SKM-1 (cell line): ENCODE results near the gene NBPF1.
"Not testable (repeated sequence)": the region's sequence is repeated elsewhere in the genome, so short reads cannot be mapped to it uniquely, and the experiment has no call there.

Experiments
- DNase-seq: peaks from one replicate; lab custom pipeline; 2025; ENCODE audit not compliant: unreplicated experiment; lab: John Stamatoyannopoulos, UW

NBPF1 gene

GRCh38 chr1:16519255-16519951, 94.0 kb downstream of the NBPF1 start:
- DNase-seq, result not testable (repeated sequence)

DNA sequence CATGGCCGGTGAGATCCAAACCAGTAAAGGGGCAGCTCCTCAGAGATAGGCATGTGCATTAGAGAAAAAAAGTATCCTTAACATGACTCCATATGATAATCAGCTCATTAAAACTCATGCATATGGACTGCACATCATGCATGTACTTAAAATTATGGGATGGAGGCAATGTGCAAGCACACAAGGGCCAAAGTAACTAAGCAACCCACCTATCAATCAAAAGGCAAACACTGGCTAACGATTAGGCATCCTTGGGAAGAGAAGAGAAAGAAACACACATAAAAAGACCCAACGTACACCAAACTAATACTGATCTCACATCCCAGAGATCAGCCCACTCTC, 94.5 kb downstream of the NBPF1 start:
- not testable (repeated sequence) for DNase-seq

DNA sequence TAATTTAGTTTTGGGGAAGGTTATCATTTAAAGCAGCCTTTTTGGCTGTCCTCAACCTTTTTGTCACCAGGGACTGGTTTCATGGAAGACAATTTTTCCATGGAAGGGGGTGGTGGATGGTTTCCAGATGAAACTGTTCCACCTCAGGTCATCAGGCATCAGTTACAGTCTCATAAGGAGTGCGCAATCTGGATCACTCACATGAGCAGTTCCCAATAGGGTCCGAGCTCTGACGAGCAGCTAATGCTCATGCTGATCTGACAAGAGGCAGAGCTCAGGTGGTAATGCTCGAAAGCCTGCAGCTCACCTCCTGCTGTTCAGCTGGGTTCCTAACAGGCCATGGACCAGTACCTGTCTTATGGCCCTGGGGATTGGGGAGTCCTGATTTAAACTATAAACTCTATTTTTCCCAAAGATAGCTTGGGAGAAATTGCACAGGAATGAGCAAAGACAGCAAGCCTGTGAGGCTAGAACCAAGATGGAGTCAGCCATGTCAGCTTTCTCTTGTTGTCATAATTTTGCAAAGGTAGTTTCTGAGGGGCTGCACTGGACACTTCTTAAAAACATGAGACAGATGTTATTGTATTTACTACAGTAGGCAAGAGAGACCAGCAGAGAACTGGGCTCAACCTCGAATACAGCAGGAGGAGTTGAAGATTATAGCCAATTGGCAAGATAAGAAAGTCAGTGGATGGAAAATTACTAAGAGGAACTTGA, 96.5 kb downstream of the NBPF1 start:
- not testable (repeated sequence) for DNase-seq

DNA sequence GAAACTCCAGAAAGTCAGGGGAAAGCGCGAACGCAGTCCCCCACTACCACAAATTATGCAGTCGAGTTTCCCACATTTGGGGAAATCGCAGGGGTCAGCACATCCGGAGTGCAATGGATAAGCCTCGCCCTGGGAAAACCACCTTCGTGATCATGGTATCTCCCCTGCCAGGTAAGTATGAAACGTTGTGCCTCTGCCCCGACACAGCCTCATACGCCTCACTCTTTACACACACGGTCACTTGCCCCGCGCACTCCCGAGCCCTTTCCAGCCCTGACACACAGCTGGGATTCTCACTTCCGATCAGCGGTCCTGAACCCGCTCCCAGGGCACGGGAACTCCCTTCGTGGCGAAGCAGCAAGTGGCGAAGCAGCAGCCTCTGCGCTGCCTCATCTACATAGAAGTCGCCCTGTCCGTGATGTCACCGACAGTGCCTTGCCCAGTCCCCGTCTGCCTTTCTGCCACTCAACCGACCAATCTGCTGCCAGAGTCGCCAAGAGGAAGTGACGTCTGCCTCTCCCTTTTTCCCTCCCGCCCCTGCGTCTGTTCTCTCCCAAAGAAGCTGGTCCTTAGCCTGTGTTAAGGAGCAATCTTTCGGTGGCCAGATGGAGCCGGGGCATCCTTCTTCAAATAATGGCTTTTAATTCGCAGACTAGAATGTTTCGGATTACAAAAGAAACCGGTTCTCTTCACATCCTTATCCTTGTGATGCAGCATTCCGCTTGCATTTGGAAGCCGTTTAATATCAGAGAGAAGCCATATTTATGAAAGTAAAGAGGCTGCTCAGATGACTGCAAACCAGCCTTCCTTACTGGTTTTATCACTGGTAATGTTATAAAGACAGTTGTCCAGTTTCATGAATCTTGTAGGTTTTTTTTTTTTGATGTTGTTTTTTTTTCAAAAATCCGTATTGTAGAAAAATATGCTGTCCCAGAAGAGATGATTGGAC, 99.0 kb downstream of the NBPF1 start, which contains the start of gene RNU1-1:
Gene RNU1-1 (minus strand): TSS at position 179 of the 949 bp plus-strand sequence.
- not testable (repeated sequence) for DNase-seq

DNA sequence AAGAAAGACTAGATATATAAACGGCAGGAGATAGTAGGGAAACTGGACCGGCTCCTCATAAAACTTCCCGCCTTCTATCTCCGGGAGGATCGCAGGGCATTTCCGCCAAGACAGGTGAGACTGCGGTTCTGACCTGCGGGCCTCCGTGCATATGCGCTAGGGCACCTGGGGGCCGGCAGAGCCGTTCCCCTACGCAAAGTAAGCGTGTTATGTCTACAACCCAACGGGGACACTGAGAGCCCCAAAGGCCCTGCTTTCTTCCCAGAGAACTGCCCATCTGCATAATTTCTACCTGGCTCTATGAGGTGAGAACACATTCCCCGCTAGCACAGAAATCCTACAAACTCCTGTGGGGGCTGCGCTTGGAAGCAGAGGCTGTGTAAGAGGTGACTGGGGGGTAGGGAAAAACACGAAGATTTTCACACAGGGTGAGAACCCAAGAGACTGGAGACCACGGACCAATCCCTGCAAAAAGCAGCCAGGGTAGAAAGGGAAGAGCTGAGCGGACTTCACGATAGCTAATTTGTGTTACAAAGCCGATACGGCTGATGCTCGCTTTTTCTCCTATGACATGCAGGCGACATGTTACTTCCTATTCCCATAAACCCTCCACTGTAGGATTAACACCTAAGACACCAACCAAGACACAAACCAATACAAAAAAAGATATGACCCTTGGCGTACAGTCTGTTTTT, 99.8 kb downstream of the NBPF1 start:
- peak; percentile 35 for DNase-seq

DNA sequence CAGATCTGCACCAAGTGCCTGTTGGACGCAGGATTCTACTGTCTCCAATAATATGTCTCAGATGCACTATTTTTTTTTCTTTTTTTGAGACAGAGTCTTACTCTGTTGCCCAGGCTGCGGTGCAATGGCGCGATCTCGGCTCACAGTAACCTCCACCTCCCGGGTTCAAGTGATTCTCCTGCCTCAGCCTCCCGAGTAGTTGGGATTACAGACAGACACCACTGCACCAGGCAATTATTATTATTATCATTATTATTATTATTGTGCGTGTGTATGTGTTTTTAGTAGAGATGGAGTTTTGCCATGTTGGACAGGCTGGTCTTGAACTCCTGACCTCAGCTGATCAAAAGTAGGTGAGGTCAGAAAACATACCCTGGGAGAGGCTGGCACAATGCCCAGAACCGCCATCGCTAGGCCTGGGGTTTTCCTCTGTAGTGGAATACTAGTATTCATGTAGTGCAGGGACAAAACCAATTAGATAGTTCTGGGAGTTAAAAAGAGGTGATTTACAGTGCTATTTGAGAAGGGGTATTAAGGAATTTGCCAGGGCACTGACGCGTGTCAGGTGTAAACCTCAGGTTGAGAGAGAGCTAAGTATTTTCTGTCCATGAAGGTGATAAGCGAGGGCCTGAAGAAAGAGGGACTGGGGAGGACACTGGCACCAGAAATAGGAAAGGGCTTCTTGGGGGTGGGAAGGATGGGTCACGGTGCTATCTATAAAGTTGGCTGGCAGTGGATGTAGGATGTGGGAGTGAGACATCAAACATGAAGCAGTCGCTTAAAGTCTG, 100.5 kb downstream of the NBPF1 start:
- not testable (repeated sequence) for DNase-seq
